ENCODE data around the gene KLK1.
"Not testable (repeated sequence)": the region's sequence is repeated elsewhere in the genome, so short reads cannot be mapped to it uniquely, and the experiment has no call there.

Gene KLK1

DNA sequence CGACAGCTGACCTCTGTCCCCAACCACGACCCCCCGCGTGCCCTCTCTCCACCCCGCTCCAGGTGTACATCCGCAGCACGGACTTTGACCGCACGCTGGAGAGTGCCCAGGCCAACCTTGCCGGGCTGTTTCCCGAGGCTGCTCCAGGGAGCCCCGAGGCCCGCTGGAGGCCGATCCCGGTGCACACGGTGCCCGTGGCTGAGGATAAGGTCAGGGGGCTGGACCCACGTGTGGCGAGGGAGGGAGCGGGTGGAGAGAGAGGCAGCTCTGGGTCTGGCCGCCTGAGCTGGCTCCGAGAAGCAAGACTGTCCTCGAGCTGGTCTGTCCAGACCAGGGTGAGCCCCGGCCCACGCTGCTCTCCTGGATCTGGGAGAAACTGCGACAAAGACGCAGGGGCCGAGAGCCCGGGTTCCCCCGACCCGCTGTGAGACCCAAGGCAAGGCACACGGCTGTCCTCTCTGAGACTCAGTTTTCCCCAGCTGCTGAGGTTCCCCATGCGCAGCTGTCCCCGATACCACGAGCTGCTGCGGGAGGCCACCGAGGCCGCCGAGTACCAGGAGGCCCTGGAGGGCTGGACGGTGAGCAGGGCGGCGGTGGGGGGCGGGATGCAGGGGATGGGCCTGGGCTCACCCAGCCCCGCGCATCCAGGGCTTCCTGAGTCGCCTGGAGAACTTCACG lies 31.9 kb downstream of the KLK1 start:
- DNase-seq, result no peak

DNA sequence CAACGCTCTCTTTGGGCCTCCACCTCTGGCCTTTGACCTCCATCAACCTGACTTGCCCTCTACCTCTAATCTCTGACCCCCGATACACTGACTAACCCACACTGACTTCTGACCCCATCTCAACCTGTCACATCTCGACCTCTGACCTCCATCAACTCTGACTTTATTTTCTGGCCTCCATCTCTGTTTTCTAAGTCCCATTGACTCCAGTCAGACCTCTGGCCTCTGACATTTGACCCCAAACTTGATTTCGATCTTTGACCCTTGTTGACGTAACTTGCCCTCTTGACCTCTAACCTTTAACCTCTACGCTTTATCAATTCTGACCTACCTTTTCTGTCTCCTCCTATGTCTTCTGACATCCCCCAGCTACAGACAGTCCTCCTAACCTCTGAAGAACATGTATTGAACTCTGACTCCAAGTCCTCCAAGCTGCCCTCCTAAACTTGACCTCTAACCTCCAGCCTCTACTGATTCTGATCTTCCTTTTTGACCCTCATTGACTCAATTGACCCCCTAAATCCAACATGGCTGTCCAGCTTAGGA lies 32.6 kb downstream of the KLK1 start:
- DNase-seq, result no peak

DNA sequence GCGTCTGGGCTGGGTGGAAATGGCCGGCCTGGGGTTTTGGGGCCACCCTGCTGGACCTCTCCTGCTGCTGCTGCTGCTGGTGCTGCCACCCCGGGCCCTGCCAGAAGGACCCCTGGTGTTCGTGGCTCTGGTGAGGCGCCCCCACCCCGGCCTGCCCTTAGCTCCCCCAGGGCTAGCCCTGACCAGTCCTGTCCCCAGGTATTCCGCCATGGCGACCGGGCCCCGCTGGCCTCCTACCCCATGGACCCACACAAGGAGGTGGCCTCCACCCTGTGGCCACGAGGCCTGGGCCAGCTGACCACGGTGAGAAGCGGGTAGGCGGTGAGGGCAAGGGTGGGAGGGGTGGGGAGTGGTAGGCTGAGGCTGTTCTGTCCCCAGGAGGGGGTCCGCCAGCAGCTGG lies 33.2 kb downstream of the KLK1 start, which contains the start of gene ACP4:
Gene ACP4, plus strand, starts transcription at position 20 of the 400 bp plus-strand sequence. Its CDS starts 0 bp downstream, at position 20.
- DNase-seq, result no peak

DNA sequence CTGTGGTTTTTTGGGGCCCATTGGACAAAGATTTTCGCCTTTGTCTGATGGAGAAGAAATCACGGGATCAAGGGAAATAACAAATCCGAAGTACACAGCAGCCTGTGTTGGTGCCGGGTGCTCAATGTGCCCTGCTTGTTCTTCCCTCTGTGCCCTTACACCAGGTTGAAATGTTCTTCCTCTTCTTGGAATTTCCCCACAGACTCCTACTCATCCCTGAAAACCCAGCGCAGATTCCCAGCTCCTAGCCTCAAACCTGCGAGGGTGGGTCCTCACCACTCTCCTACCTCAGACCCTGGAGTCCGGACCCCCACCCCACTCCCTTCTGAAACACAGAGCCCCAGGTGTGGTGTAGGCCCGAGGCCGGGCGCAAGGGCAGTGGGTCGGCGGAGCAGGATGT lies 38.3 kb downstream of the KLK1 start:
- DNase-seq, result no peak

DNA sequence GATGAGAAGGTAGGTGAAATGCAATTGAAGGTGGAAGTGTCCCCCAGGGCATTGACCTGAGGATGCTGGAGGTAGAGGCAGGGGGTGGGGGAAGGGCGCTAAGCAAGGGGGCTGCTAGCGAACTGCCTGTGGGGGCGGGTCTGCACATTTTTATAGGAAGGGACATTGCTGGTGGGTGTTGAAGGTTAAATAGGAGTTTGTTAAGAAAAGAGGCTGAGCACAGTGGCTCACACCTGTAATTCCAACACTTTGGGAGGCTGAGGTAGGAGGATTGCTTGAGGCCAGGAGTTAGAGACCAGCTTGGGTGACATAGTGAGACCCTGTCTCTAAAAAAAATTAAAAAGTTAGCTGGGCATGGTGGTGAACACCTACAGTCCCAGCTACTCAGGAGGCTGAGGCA lies 38.9 kb downstream of the KLK1 start:
- no peak for DNase-seq

DNA sequence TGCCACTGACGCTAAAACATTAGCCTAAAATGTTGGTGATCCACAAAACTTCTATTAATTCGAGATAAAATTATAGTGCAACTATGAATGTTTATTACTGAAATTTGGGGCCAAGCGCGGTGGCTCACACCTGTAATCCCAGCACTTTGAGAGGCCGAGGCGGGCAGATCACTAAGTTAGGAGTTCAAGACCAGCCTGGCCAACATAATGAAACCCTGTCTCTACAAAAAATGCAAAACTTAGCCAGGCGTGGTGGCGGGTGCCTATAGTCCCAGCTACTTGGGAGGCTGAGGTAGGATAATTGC lies 39.8 kb downstream of the KLK1 start:
- DNase-seq, result not testable (repeated sequence)

DNA sequence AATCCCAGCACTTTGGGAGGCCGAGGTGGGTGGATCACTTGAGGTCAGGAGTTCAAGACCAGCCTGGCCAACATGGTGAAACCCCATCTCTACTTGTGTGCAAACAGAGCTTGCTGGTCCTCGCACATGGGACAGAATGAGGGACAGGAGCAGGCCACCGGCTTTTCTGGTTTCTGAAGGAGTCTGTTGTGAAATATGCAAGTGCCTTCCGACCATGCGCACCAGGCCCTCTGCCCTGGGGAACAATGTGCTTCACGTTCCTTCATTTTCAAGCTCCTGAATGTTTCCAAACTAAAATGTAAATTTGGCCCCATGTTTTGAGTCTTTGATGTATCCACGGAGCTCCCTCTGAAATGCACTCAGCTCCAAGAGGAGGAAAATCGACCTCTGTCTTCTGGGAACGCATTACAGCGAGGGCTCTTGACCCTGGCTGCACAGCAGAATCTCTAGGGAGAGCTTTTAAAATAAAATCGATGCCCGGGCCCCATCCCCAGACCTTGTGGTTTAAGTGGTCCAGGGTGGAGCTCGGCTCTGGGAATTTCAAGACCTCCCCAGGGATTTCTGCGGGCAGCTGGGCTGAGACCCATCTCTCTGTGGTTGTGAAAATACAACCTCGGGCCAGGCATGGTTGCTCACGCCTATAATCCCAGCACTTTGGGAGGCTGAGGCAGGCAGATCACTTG lies 42.7 kb downstream of the KLK1 start:
- no peak for DNase-seq

DNA sequence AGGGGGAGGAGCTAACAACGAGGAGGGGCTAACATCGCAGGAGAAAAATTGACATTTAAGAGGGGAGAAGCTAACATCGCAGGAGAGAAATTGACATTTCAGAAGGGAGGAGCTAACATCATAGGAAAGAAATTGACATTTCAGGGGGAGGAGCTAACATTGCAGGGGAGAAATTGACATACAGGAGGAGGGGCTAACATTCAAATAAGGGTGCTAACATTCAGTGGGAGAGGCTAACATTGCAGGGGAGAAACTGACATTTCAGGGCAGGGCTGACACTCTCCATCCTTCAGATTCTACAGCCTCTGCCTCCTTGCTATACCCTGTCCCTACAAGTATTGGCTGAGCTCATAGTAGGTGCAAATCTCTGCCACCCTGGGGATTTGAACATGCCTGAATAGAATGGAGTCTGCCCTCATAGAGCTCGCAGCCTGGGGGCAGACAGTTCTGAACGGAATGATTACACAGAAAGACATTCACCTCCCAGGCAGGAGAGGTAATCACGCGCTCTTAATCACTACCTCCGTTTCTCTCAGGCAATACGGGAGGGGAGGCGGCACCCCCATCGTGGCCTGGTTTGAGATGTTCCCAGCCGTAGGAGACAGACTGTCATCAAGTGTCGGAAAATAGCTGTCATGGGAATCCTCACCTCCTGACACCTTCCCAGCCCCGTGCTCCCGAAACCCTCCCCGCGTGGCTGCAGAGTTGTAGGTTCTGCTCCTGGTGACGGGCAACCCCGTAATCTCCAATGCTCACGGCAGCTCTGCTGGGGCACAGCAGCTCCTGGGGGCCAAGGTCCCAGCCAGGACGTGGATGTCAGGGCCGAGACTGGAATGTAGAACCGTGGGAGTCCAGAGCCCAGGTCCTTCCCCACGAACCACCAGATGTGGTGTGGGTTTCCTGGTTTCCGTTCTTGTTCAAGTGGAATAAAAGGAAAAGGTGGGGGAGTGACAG lies 43.8 kb downstream of the KLK1 start:
- DNase-seq, result peak; percentile 63

DNA sequence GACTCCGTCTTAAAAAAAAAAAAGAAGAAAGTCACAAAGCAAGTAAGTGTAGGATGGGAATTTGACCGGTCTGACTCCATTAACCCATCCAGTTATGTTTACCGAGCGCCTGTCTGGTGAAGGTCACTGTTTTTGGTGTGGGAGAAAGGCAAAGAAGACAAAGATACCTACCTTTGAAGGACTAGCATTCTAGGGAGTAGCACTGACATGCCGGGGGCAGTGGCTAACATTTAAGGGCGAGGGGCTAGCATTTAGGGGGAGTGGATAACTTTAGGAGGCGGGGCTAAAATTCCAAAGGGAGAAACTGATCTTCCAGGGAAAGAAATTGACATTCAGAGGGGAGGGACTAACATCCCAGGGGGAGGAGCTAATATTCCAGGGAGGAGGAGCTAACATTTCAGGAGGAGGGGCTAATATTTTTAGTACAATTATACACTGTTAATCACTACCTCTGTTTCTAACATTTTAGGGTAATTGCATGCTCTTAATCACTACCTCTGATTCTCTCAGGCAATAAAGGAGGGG lies 44.6 kb downstream of the KLK1 start:
- no peak for DNase-seq

DNA sequence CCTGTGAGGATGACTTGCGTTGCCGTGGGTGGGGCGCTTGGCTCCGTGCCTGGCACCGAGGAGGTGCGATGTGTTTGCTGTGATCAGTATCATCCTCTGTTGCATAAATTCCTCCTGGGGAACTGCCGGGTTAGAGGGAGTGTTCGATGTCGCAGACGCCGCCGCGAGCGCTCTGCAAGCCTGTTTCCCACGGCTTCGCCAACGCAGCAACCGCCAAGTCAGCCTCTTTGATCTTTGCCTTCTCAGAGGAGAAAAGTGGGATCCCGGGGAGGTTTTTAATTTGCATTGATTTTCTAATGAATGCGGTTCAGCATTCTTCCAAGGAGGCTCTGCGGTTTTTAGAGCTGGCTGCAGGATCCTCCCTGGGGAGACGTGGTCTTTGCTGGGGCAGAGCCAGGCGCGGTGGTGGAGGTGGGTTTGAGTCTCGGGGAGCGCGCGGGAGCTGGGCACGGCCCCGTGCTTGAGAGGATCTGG lies 45.7 kb downstream of the KLK1 start:
- DNase-seq, result peak; percentile 44

DNA sequence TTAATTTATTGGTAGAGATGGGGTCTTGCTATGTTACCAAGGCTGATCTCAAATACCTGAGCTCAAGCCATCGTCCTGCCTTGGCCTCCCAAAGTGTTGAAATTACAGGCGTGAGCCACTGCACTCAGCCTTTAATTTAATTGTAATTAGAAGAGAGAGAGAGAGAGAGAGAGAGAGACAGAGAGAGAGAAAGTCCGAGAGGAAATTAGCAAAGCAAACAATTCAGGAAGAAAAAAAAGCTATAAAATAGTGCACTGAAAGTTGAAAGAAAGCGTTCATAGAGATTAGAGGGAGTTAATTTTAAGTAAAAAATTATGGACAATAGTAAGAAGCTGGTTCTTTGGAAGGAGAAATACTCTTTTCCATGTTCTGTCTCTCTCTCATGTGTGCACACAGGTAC lies 46.3 kb downstream of the KLK1 start:
- no peak for DNase-seq

DNA sequence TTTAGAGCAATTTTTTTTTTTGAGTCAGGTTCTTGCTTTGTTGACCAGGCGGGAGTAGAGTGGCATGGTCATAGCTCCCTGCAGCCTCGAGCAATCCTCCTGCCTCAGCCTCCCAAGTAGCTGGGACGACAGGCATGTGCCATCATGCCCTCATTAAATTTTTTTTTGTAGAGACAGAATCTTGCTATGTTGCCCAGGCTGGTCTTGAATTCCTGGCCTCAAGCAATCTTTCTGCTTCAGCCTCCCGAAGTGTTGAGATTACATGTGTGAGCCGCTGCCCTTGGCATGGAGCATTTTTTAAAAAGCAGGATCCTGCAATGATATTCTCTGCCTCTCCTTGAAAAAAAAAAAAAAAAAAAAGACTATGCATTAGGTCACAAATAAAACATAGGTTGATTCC lies 47.5 kb downstream of the KLK1 start:
- no peak for DNase-seq

DNA sequence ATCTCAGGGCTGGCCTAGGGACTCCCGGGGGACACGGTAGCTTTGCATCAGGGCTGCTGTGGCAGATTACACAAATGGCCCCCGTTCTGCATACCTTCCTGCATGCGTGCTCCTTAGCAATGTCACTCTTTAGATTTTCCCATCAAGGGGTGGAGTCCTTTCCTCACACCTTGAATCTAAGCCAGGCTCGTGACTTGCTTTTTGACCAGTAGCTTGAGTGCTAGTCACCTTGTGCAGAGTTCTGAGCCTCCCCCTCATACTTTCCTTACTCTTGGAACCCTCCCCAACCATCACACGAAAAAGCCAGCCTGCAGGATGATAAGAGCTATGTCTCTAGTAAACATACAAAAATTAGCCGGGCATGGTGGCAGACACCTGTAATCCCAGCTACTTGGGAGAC lies 50.1 kb downstream of the KLK1 start:
- not testable (repeated sequence) for DNase-seq

DNA sequence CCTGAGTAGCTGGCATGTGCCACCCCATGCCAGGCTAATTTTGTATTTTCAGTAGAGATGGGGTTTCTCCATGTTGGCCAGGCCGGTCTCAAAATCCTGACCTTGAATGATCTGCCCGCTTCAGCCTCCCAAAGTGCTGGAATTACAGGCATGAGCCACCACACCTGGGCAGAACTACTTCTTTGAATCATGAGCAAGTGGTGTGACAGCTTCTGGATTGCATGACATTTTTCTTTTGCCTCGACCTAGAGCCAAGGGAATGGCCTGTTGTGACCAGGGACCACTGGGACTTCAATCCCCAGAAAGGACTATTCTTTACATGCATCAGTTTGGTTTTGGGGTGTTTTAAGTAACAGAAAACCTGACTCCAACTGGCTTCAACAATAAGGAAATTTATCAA lies 50.7 kb downstream of the KLK1 start:
- not testable (repeated sequence) for DNase-seq

DNA sequence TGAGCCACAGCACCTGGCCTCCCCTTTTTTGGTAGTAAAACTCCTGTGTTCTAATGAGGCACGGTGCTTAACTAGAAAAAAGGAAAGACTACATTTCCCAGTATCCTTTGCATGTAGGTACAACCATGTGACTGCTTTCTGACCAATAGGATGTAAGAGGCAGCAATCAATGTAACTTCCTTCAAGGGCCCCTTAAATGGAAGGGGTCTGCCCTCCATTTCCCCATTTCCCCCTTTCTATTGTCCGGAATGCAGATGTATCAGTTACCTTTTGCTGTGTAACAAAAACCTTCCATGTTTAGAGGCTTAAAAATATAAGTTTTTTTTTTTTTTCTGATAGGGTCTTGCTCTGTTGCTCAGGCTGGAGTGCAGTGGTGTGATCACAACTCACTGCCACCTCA lies 51.1 kb downstream of the KLK1 start:
- DNase-seq, result no peak

DNA sequence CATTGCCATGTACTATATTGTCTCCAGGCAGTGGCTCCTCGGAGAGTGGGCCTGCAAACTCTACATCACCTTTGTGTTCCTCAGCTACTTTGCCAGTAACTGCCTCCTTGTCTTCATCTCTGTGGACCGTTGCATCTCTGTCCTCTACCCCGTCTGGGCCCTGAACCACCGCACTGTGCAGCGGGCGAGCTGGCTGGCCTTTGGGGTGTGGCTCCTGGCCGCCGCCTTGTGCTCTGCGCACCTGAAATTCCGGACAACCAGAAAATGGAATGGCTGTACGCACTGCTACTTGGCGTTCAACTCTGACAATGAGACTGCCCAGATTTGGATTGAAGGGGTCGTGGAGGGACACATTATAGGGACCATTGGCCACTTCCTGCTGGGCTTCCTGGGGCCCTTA lies 52.7 kb downstream of the KLK1 start:
- no peak for DNase-seq

DNA sequence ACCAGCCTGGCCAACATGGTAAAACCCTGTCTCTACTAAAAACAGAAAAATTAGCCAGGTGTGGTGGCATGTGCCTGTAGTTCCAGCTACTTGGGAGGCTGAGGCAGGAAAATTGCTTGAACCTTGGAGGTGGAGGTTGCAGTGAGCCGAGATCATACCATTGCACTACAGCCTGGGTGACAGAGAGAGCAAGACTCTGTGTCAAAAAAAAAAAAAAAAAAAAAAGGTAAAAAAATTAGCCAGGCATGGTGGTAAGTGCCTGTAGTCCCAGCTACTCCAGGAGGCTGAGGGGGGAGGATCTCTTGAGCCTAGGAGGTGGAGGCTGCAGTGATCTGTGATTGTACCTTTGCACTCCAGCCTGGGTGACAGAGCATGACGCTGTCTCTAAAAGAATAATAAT lies 53.4 kb downstream of the KLK1 start, which contains the start of gene GPR32:
Gene GPR32, plus strand, starts transcription at position 301 of the 400 bp plus-strand sequence. CDS start 137 bp downstream, outside the sequence.
- not testable (repeated sequence) for DNase-seq
